ENCODE results near the gene OGFR.

OGFR gene

DNA sequence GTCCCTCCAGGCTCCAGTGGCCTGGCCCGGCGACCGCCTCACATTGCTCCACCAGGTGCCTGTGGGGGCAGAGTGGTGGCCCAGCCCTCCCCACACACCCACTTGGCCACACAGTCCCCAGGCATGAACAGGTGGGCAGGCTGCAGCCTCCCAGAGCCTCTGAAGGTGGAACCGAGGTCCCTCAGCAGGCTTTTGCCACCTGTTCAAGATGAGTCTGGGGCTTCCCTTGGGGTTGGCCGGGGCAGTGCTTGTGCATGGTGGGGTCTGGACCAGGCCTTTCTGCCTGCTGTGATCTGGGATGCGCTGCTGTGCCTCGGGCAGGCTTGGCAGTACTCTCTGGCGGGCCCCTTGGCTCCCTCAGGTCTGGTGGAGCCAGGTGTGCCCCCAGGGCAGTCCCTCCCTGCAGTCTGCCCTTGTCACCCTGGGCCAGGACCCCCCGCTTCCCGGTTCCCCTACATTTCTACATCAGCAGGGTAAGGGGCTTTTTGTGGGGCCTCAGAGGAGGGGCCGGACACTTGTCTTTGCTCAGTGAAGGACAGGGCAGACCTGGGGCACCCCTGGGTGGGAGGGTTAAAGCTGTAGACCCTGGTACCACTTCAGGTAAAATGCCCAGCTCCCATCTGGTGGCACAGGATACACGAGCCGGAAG is 9.5 kb downstream of the OGFR start:
- no peak overlapping the region for H3K4me3 ChIP-seq (ENCODE audit: low read length)

GRCh38 chr20:62814709-62815065 is 10.1 kb downstream of the OGFR start:
- peaks cover 33% of the 10 kb centered on the region for H3K4me1 ChIP-seq (ENCODE audit: control insufficient read depth, insufficient read depth, low read length)
- peaks cover 37% of the 10 kb centered on the region for H3K36me3 ChIP-seq (ENCODE audit: control insufficient read depth, insufficient read depth, low read length, severe bottlenecking)
- no peak overlapping the region for H3K4me3 ChIP-seq (ENCODE audit: low read length)
- no peaks in the 10 kb centered on the region for H3K9me3 ChIP-seq (ENCODE audit: control insufficient read depth, low read length)
- DNase-seq (ENCODE audit: low read depth): no peak
- H3K9ac ChIP-seq (ENCODE audit: low read length): no peak overlapping the region
- no peaks in the 10 kb centered on the region for H3K27me3 ChIP-seq (replicated peaks; ENCODE audit: control insufficient read depth, insufficient read depth, low read length)

More for the DNA sequence above, 9.5 kb downstream of the OGFR start:
- H3K9ac ChIP-seq (ENCODE audit: low read length): no peak overlapping the region
- no peaks in the 10 kb centered on the region for H3K27me3 ChIP-seq (replicated peaks; ENCODE audit: control insufficient read depth, insufficient read depth, low read length)
- H3K9me3 ChIP-seq (ENCODE audit: control insufficient read depth, low read length): no peaks in the 10 kb centered on the region
- H3K4me1 ChIP-seq (ENCODE audit: control insufficient read depth, insufficient read depth, low read length): peaks cover 28% of the 10 kb centered on the region
- DNase-seq (ENCODE audit: low read depth): no peak
- H3K36me3 ChIP-seq (ENCODE audit: control insufficient read depth, insufficient read depth, low read length, severe bottlenecking): peaks cover 42% of the 10 kb centered on the region

DNA sequence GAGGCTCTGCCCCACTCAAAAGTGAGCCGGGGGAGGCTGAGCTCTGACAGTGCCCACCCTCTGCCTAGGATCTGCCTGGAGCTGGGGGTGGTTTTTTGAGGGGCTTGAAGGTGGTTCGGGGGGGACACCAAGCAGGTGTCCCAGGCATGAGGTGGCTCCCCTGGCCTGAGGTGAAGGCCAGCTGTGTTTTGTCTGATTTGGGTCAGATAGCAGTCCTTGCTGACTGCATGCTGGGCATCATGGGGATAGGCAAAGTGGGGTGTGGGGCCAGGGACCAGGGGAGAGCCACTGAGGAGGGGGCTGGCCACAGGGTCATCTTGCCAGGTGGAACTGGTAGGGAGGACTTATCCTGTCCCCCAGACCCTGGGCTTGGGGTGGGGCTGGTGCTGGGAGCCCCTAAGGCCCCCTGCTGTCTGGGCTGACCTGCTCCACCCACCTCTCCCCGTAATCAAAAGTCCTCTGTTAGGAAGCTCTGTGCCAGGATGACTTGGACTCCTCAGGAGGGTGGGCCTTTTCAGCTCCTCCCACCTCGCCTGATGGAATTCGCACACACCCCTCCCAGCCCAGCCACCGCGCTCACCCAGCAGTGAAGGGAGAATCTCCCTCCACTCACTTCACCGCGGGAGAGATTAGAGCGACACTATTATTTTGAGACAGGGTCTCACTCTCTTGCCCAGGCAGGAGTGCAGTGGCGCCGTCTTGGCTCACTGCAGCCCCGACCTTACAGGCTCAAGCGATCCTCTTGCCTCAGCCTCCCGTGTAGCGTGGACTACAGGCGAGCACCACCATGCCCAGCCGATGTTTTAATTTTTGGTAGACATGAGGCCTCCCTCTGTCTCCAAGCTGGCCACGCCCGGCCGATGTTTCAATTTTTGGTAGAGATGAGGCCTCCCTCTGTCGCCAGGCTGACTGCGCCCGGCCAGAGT is 10.7 kb downstream of the OGFR start:
- DNase-seq (ENCODE audit: low read depth): no peak
- peaks cover 31% of the 10 kb centered on the region for H3K36me3 ChIP-seq (ENCODE audit: control insufficient read depth, insufficient read depth, low read length, severe bottlenecking)
- no peaks in the 10 kb centered on the region for H3K9me3 ChIP-seq (ENCODE audit: control insufficient read depth, low read length)
- peaks cover 37% of the 10 kb centered on the region for H3K4me1 ChIP-seq (ENCODE audit: control insufficient read depth, insufficient read depth, low read length)
- no peak overlapping the region for H3K9ac ChIP-seq (ENCODE audit: low read length)
- H3K4me3 ChIP-seq (ENCODE audit: low read length): no peak overlapping the region
- H3K27me3 ChIP-seq (replicated peaks; ENCODE audit: control insufficient read depth, insufficient read depth, low read length): no peaks in the 10 kb centered on the region

DNA sequence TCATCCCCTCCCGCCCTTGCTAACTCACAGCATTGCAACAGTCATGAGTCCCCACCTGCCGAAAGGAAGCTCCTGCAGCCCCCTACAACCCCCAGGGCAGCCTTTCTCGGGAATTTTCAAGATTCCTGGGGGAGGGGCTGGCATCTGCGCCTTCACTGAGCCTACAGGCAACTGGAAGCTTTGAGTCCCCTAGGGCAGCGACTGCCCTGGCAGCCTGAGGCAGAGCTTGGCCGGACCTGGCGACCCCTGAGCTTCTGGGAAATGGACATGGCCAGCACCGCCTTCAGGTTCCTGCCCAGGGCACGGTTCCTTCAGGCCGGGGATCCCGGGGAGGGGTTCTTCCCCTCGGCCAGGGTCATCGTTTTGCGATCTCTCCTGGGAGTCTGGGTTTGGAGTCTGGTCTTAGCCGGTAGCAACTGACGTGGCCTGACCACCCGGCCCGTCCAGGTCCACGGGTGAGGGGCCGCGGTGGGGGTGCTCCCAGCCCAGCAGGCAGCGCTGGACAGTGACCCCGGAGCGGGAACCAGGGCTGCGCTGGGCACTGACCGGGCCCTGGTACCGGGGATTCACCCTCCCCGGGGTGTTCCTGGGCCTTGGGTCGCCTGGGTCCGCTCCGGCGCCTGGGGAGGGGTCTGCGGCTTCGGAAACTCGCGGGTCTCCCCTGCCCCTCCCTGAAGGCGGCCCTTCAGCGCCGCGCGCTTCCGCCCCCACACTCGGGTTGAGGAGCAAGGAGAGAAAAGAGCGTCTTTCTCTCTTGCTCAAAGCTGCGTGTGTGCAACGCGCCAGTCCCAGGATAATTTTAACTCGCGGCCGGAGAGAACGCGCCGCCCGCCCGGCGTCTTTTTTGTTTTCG is 11.6 kb downstream of the OGFR start:
- H3K4me1 ChIP-seq (ENCODE audit: control insufficient read depth, insufficient read depth, low read length): peaks cover 37% of the 10 kb centered on the region

GRCh38 chr20:62816884-62817873 is 12.5 kb downstream of the OGFR start, which contains the start of gene COL9A3:
Gene COL9A3 (plus strand): TSS chr20:62817050. CDS start chr20:62817065, 15 bp downstream.
- peak within 1 kb of the TSS; percentile 25 for H3K9ac ChIP-seq (ENCODE audit: low read length)
- peaks cover 12% of the 10 kb centered on the region for H3K36me3 ChIP-seq (ENCODE audit: control insufficient read depth, insufficient read depth, low read length, severe bottlenecking)
- DNase-seq (ENCODE audit: low read depth): peak; percentile 46
- peak within 1 kb of the TSS; percentile 33 for H3K4me3 ChIP-seq (ENCODE audit: low read length)
- no peaks in the 10 kb centered on the region for H3K9me3 ChIP-seq (ENCODE audit: control insufficient read depth, low read length)
- no peaks in the 10 kb centered on the region for H3K27me3 ChIP-seq (replicated peaks; ENCODE audit: control insufficient read depth, insufficient read depth, low read length)
- H3K4me1 ChIP-seq (ENCODE audit: control insufficient read depth, insufficient read depth, low read length): peaks cover 37% of the 10 kb centered on the region

More for the DNA sequence above, 11.6 kb downstream of the OGFR start:
- peak overlapping the region; percentile 25 for H3K9ac ChIP-seq (ENCODE audit: low read length)
- H3K27me3 ChIP-seq (replicated peaks; ENCODE audit: control insufficient read depth, insufficient read depth, low read length): no peaks in the 10 kb centered on the region
- H3K9me3 ChIP-seq (ENCODE audit: control insufficient read depth, low read length): no peaks in the 10 kb centered on the region
- DNase-seq (ENCODE audit: low read depth): peak; percentile 61
- peak overlapping the region; percentile 33 for H3K4me3 ChIP-seq (ENCODE audit: low read length)
- peaks cover 22% of the 10 kb centered on the region for H3K36me3 ChIP-seq (ENCODE audit: control insufficient read depth, insufficient read depth, low read length, severe bottlenecking)

DNA sequence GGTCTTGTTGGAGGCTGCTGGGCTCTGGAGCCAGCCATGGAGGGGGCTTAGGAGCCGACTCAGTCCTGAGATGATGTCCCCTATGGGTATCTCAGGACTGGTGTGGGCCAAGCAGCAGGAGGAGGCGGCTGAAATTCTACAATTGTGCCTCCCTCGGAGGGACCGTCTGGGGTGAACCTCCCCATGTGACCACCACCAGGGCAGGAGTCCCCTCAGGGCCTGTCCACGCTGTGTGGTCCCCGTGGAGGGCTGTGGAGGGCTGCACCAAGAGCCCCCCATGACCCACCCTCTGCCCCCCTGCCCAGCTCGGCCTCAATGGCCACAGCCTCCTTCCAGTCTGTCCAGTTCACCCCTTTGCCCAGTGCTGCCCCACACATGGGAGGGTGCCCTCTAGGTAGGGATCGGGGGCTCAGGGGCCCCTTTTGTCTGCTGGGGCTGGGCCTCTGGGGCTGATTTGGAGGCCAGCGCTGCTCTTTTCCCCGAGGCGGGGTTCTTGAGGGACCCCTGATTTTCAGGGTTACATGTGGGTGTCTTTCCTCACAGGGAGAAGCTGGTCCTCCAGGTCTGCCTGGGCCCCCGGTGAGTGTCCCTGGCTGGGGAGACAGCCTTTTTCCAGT is 13.4 kb downstream of the OGFR start:
- H3K9me3 ChIP-seq (ENCODE audit: control insufficient read depth, low read length): no peaks in the 10 kb centered on the region
- DNase-seq (ENCODE audit: low read depth): no peak
- no peaks in the 10 kb centered on the region for H3K27me3 ChIP-seq (replicated peaks; ENCODE audit: control insufficient read depth, insufficient read depth, low read length)
- no peak overlapping the region for H3K4me3 ChIP-seq (ENCODE audit: low read length)
- peaks cover 4% of the 10 kb centered on the region for H3K36me3 ChIP-seq (ENCODE audit: control insufficient read depth, insufficient read depth, low read length, severe bottlenecking)
- H3K9ac ChIP-seq (ENCODE audit: low read length): no peak overlapping the region
- H3K4me1 ChIP-seq (ENCODE audit: control insufficient read depth, insufficient read depth, low read length): peaks cover 37% of the 10 kb centered on the region

DNA sequence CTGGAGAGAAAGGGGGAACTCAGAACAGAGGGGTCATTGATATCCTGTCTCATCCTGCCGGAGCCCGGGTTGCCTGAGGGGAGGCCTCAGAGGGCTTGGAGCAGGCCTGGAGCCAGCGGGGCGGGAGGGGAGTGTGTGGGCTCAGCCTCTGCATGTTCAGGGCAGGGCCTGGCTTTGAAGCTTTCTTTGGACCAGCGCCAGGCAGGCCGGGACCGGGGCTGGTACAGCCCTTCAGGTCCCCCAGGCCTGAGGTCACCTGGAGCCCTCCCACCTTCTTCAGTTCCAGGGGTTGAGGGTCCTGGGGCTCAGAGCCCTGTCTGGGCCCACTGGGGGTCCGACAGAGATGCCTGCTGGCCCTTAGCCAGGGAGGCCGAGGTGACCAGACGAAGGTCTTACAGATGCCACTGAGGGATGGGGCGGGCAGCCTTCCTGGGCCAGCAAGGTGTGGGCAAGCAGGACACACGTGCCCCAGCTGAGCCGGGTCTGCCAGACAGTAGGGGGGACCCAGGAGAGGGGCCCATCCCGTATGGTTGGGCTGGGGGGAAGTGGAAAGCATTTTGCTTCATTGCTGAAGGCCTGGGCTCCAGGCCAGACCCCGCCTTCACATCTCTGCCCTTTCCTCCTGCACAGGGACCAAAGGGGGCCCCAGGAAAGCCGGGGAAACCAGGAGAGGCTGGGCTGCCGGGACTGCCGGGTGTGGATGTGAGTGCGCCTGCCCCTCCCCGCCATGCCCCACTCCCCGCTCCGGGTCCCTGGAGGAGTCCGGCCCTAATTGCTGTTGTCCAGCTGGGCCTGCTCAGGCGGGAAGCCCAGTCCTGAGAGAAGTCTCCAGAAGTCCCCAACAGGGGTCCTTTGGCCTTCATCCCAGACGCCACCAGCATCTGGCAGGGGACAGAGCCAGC is 14.2 kb downstream of the OGFR start:
- no peak overlapping the region for H3K9ac ChIP-seq (ENCODE audit: low read length)
- no peaks in the 10 kb centered on the region for H3K27me3 ChIP-seq (replicated peaks; ENCODE audit: control insufficient read depth, insufficient read depth, low read length)
- no peaks in the 10 kb centered on the region for H3K9me3 ChIP-seq (ENCODE audit: control insufficient read depth, low read length)
- DNase-seq (ENCODE audit: low read depth): peak; percentile 73
- H3K4me3 ChIP-seq (ENCODE audit: low read length): no peak overlapping the region
- peaks cover 37% of the 10 kb centered on the region for H3K4me1 ChIP-seq (ENCODE audit: control insufficient read depth, insufficient read depth, low read length)
- peaks cover under 1% of the 10 kb centered on the region for H3K36me3 ChIP-seq (ENCODE audit: control insufficient read depth, insufficient read depth, low read length, severe bottlenecking)

- no peaks in the 10 kb centered on the region for H3K27me3 ChIP-seq (replicated peaks; ENCODE audit: control insufficient read depth, insufficient read depth, low read length)
Measured at GRCh38 chr20:62819494-62820174, 15.0 kb downstream of the OGFR start.

More at GRCh38 chr20:62819494-62820174, 15.0 kb downstream of the OGFR start:
- no peak overlapping the region for H3K4me3 ChIP-seq (ENCODE audit: low read length)
- no peaks in the 10 kb centered on the region for H3K9me3 ChIP-seq (ENCODE audit: control insufficient read depth, low read length)
- peaks cover 37% of the 10 kb centered on the region for H3K4me1 ChIP-seq (ENCODE audit: control insufficient read depth, insufficient read depth, low read length)
- DNase-seq (ENCODE audit: low read depth): peak; percentile 21
- H3K36me3 ChIP-seq (ENCODE audit: control insufficient read depth, insufficient read depth, low read length, severe bottlenecking): no peaks in the 10 kb centered on the region
- H3K9ac ChIP-seq (ENCODE audit: low read length): no peak overlapping the region
